HepG2 (cell line): Measurements from ENCODE around the gene DYDC2. TPM values are rescaled to one million over a fixed set of nuclear protein-coding genes. Genes with fewer than 3 reads are reported as not detected.

ENCODE experiments used
- BRCA1 ChIP-seq: sonication (generic); formaldehyde crosslinking; IDR thresholded peaks from 2 replicates; pipeline ENCODE4 v1.4.0; 2020; ENCODE audit warnings: missing genetic modification reagents
- CBX2 ChIP-seq, 2 experiments: fragments of 200-600 bp in 1 of 2; sonication (generic); formaldehyde crosslinking in 1 of 2; IDR thresholded peaks; 2 replicates each; pipeline versions ENCODE4 v1.7.0 to v1.8.1; 2018 to 2022; ENCODE audit warnings: low read depth in 2 of 2, low read length in 1 of 2, mild to moderate bottlenecking in 1 of 2, missing genetic modification reagents in 1 of 2
- FOXK2 ChIP-seq: fragments of 450-650 bp; IDR thresholded peaks from 2 replicates; pipeline ENCODE4 v1.6.1; 2016
- GATAD2A ChIP-seq: IDR thresholded peaks from 2 replicates; pipeline ENCODE4 v1.6.1; 2016
- KDM3A ChIP-seq: IDR thresholded peaks from 2 replicates; pipeline ENCODE4 v1.6.1; 2018; ENCODE audit warnings: low read depth, missing compliant biosample characterization
- MAZ ChIP-seq, 2 experiments: sonication (generic) in 1 of 2; formaldehyde crosslinking in 1 of 2; IDR thresholded peaks; 2 replicates each; pipeline versions ENCODE4 v1.5.0 to v1.6.1; 2012 to 2020; ENCODE audit warnings: low read depth in 2 of 2, mild to moderate bottlenecking in 2 of 2, borderline replicate concordance in 1 of 2, improper control_type of control experiment in 1 of 2, low read length in 1 of 2, missing genetic modification reagents in 1 of 2, moderate library complexity in 1 of 2
- MEF2D ChIP-seq: sonication (generic); formaldehyde crosslinking; IDR thresholded peaks from 2 replicates; pipeline ENCODE4 v1.5.1; 2020; ENCODE audit warnings: mild to moderate bottlenecking, missing genetic modification reagents
- MIXL1 ChIP-seq: IDR thresholded peaks from 2 replicates; pipeline ENCODE4 v1.6.1; 2016
- MXD4 ChIP-seq: IDR thresholded peaks from 2 replicates; pipeline ENCODE4 v1.6.1; 2016; ENCODE audit warnings: mild to moderate bottlenecking, missing biosample characterization, missing genetic modification reagents
- RBFOX2 ChIP-seq: fragments of 200-400 bp; formaldehyde crosslinking; IDR thresholded peaks from 2 replicates; pipeline ENCODE4 v1.6.1; 2017; ENCODE audit warnings: low read depth, mild to moderate bottlenecking, low read length
- RXRB ChIP-seq: IDR thresholded peaks from 2 replicates; pipeline ENCODE4 v1.6.1; 2016; ENCODE audit warnings: borderline replicate concordance, missing genetic modification reagents, missing compliant biosample characterization
- SALL1 ChIP-seq: sonication (generic); formaldehyde crosslinking; IDR thresholded peaks from 2 replicates; pipeline ENCODE4 v1.8.0; 2022; ENCODE audit warnings: mild to moderate bottlenecking, missing genetic modification reagents
- STAG1 ChIP-seq: sonication (generic); formaldehyde crosslinking; IDR thresholded peaks from 2 replicates; pipeline ENCODE4 v1.4.0; 2020; ENCODE audit warnings: missing genetic modification reagents
- TCF7 ChIP-seq: sonication (generic); IDR thresholded peaks from 2 replicates; pipeline ENCODE4 v1.6.1; 2016; ENCODE audit warnings: antibody characterized with exemption, low read depth
- ZNF124 ChIP-seq: sonication (generic); formaldehyde crosslinking; IDR thresholded peaks from 2 replicates; pipeline ENCODE4 v1.4.0; 2020; ENCODE audit warnings: missing genetic modification reagents
- ZNF180 ChIP-seq: sonication (generic); formaldehyde crosslinking; IDR thresholded peaks from 2 replicates; pipeline ENCODE4 v1.4.0; 2020; ENCODE audit warnings: low read depth, missing genetic modification reagents, borderline replicate concordance
- ZNF367 ChIP-seq: sonication (generic); formaldehyde crosslinking; IDR thresholded peaks from 2 replicates; pipeline ENCODE4 v1.4.0; 2020; ENCODE audit warnings: missing genetic modification reagents, borderline replicate concordance
- ZNF629 ChIP-seq: sonication (generic); formaldehyde crosslinking; conservative IDR thresholded peaks from 2 replicates; pipeline ENCODE4 v1.5.0; 2020; ENCODE audit warnings: missing genetic modification reagents
- ZNF644 ChIP-seq: IDR thresholded peaks from 2 replicates; pipeline ENCODE4 v1.6.1; 2016; ENCODE audit warnings: low read depth
- ZNF7 ChIP-seq: IDR thresholded peaks from 2 replicates; pipeline ENCODE4 v1.6.1; 2016; ENCODE audit warnings: missing biosample characterization, missing genetic modification reagents
- ZNF749 ChIP-seq: sonication (generic); formaldehyde crosslinking; IDR thresholded peaks from 2 replicates; pipeline ENCODE4 v1.8.0; 2022; ENCODE audit warnings: mild to moderate bottlenecking, missing genetic modification reagents, moderate library complexity, borderline replicate concordance
- polyA plus RNA-seq, 8 experiments: library from polyadenylated mRNA; depleted of rRNA in 3 of 8; stranded (reverse) in 7 of 8; unstranded in 1 of 8; fragments of >200 nt; fragmentation: Illumina TruSeq in 4 of 8; extraction: Trizol in 4 of 8; gene quantifications; 2 replicates each; pipeline versions ENCODE4 v1.2.1 to v1.2.3, GENCODE V29; 2011 to 2016; ENCODE audit warnings: low read depth in 4 of 8, missing spikeins in 1 of 8, mixed read lengths in 1 of 8; ENCODE audit not compliant: insufficient read depth in 1 of 8
- total RNA-seq, 5 experiments: library from RNA; depleted of rRNA; stranded (reverse); fragments of >200 nt; fragmentation: Illumina TruSeq; extraction: Trizol; gene quantifications; 2 replicates each; pipeline ENCODE4 v1.2.3, GENCODE V29; 2016; ENCODE audit warnings: low read depth in 1 of 5
- TF ChIP-seq, protein P1 (sequence below): sonication (generic); formaldehyde crosslinking; IDR thresholded peaks from 2 replicates; pipeline ENCODE4 v1.5.0; 2020; ENCODE audit warnings: missing genetic modification reagents
- TF ChIP-seq, protein P2 (sequence below): IDR thresholded peaks from 2 replicates; pipeline ENCODE4 v1.6.1; 2016; ENCODE audit warnings: mild to moderate bottlenecking
- TF ChIP-seq, protein P3 (sequence below): sonication (generic); formaldehyde crosslinking; IDR thresholded peaks from 2 replicates; pipeline ENCODE4 v1.4.0; 2020; ENCODE audit warnings: missing genetic modification reagents, mild to moderate bottlenecking, borderline replicate concordance
- TF ChIP-seq, protein P4 (sequence below): sonication (generic); formaldehyde crosslinking; IDR thresholded peaks from 2 replicates; pipeline ENCODE4 v1.5.0; 2020; ENCODE audit warnings: missing genetic modification reagents, mild to moderate bottlenecking, borderline replicate concordance

Gene DYDC2
- total and polyA plus RNA-seq, 2 of the 13 experiments (the other 11 are each of a cell fraction or from before 2014, with no cell fraction given) = 0.98 to 2.3 TPM

DNA sequence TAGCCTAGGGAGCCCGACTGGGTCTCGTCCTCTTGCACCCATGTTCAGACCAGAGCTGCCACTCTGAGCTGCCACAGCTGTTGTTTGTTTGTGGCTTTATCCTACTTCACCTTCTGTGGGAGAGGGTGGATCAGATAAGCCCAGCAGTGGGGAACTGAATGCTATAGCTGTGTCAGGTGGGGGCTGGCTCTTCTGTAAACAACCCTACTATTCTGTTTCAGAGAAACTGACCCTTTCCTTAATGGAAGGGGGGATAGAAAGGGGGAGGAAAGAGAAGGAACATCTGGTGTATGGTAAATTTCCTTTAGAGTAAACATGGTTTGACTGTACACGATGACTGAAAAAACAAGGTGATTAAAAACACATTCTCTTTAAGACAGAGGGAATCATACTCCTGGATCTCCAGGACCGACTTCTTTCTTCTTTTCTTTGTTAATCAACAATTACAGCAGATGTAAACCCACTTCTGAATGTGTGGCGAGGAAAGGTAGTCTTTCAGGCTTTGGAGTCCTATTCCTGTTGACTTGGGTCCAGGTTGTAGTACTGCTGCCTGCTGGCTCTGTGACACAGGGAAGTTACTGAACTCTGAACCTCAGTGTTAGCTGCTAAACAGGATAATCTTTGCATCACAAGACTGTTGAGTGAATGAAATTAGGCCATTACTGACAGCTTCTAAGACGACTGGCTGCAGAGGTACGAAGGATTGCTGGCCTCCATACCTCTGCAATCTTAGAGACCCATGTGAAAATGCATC, 57.7 kb downstream of the DYDC2 start (continued):
- no peak for TF ChIP-seq CBX2 (IDR thresholded peaks at IDR 0.05; ENCODE audit: low read depth, low read length)
- TF ChIP-seq CBX2 (CRISPR knock-in tag; IDR thresholded peaks at IDR 0.05; ENCODE audit: low read depth) = no peak
- TF ChIP-seq ZNF7 (CRISPR knock-in tag) = no peak
- TF ChIP-seq RBFOX2 = 0 out of 2 replicates have a peak, but pooled peaks have one; percentile 17
- TF ChIP-seq SALL1 (CRISPR knock-in tag) = peak; percentile 28; the same call in 1 of the 2 replicates
- no peak for TF ChIP-seq BRCA1
- no peak for TF ChIP-seq MAZ (IDR thresholded peaks at IDR 0.05; ENCODE audit: borderline replicate concordance, low read depth, low read length)
- TF ChIP-seq MAZ (CRISPR knock-in tag; IDR thresholded peaks at IDR 0.05; ENCODE audit: low read depth) = 0 out of 2 replicates have a peak, but pooled peaks have one; percentile 43
- no peak for TF ChIP-seq TCF7
- peak; percentile 62 for TF ChIP-seq MIXL1 (CRISPR knock-in tag)
- TF ChIP-seq, protein P1, sequence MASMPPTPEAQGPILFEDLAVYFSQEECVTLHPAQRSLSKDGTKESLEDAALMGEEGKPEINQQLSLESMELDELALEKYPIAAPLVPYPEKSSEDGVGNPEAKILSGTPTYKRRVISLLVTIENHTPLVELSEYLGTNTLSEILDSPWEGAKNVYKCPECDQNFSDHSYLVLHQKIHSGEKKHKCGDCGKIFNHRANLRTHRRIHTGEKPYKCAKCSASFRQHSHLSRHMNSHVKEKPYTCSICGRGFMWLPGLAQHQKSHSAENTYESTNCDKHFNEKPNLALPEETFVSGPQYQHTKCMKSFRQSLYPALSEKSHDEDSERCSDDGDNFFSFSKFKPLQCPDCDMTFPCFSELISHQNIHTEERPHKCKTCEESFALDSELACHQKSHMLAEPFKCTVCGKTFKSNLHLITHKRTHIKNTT (CRISPR knock-in tag) = no peak
- TF ChIP-seq STAG1 (CRISPR knock-in tag) = no peak
- TF ChIP-seq FOXK2 = no peak
- no peak for TF ChIP-seq ZNF124 (CRISPR knock-in tag)
- peak; percentile 78 for TF ChIP-seq GATAD2A (CRISPR knock-in tag)
- TF ChIP-seq, protein P2, sequence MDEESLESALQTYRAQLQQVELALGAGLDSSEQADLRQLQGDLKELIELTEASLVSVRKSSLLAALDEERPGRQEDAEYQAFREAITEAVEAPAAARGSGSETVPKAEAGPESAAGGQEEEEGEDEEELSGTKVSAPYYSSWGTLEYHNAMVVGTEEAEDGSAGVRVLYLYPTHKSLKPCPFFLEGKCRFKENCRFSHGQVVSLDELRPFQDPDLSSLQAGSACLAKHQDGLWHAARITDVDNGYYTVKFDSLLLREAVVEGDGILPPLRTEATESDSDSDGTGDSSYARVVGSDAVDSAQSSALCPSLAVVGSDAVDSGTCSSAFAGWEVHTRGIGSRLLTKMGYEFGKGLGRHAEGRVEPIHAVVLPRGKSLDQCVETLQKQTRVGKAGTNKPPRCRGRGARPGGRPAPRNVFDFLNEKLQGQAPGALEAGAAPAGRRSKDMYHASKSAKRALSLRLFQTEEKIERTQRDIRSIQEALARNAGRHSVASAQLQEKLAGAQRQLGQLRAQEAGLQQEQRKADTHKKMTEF (CRISPR knock-in tag) = 0 out of 2 replicates have a peak, but pooled peaks have one; percentile 30
- TF ChIP-seq ZNF367 (CRISPR knock-in tag) = no peak
- TF ChIP-seq KDM3A = no peak
- TF ChIP-seq, protein P3, sequence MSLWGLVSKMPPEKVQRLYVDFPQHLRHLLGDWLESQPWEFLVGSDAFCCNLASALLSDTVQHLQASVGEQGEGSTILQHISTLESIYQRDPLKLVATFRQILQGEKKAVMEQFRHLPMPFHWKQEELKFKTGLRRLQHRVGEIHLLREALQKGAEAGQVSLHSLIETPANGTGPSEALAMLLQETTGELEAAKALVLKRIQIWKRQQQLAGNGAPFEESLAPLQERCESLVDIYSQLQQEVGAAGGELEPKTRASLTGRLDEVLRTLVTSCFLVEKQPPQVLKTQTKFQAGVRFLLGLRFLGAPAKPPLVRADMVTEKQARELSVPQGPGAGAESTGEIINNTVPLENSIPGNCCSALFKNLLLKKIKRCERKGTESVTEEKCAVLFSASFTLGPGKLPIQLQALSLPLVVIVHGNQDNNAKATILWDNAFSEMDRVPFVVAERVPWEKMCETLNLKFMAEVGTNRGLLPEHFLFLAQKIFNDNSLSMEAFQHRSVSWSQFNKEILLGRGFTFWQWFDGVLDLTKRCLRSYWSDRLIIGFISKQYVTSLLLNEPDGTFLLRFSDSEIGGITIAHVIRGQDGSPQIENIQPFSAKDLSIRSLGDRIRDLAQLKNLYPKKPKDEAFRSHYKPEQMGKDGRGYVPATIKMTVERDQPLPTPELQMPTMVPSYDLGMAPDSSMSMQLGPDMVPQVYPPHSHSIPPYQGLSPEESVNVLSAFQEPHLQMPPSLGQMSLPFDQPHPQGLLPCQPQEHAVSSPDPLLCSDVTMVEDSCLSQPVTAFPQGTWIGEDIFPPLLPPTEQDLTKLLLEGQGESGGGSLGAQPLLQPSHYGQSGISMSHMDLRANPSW (CRISPR knock-in tag) = 0 out of 2 replicates have a peak, but pooled peaks have one; percentile 2
- no peak for TF ChIP-seq ZNF180 (CRISPR knock-in tag)
- TF ChIP-seq ZNF749 = no peak
- TF ChIP-seq MEF2D (CRISPR knock-in tag) = 0 out of 2 replicates have a peak, but pooled peaks have one; percentile 25
- 0 out of 2 replicates have a peak, but pooled peaks have one; percentile 70 for TF ChIP-seq ZNF644 (CRISPR knock-in tag)
- peak; percentile 67; the same call in 1 of the 2 replicates for TF ChIP-seq RXRB (CRISPR knock-in tag)
- no peak for TF ChIP-seq ZNF629
- 0 out of 2 replicates have a peak, but pooled peaks have one; percentile 56 for TF ChIP-seq MXD4 (CRISPR knock-in tag)
- TF ChIP-seq, protein P4, sequence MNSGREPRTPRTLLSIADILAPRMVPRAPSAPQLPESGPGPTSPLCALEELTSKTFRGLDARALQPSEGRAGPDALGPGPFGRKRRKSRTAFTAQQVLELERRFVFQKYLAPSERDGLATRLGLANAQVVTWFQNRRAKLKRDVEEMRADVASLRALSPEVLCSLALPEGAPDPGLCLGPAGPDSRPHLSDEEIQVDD (CRISPR knock-in tag) = no peak
